Uterus (tissue), 2 donors: ENCODE measurements around the gene NPIPB6.

ENCODE experiments used
- CTCF ChIP-seq, 4 experiments: fragments of 200-600 bp in 2 of 4; fragments of 450-650 bp in 2 of 4; sonication (generic) in 2 of 4; IDR thresholded peaks; one replicate each; pipeline ENCODE4 v1.5.1; 2016 to 2019; ENCODE audit warnings: antibody characterized with exemption in 4 of 4, mild to moderate bottlenecking in 2 of 4, moderate library complexity in 1 of 4
- POLR2A ChIP-seq, 2 donors: fragments of 450-650 bp; IDR thresholded peaks; one replicate each; pipeline ENCODE4 v1.6.1; 2016; ENCODE audit warnings: antibody characterized with exemption in 2 of 2, mild to moderate bottlenecking in 1 of 2, moderate library complexity in 1 of 2

- TF ChIP-seq CTCF (IDR thresholded peaks at IDR 0.05) (no peak), POLR2A (IDR thresholded peaks at IDR 0.05) (no peak)
Observed at GRCh38 chr16:28297784-28298510, 65.4 kb downstream of the NPIPB6 start.
